ENCODE data around the gene CRYBG2.

Gene CRYBG2

GRCh38 chr1:26274801-26275425, 79.0 kb downstream of the CRYBG2 start:
- H3K4me3 ChIP-seq (ENCODE audit: low read depth, low read length): no peak overlapping the region
- TF ChIP-seq CTCF (IDR thresholded peaks at IDR 0.05; ENCODE audit: control insufficient read depth, extremely low read depth, insufficient read depth): no peak
- DNase-seq (ENCODE audit: low read depth): no peak

All from LNCaP clone FGC (cell line).